ENCODE results near the gene MBOAT2.

MBOAT2 gene

DNA sequence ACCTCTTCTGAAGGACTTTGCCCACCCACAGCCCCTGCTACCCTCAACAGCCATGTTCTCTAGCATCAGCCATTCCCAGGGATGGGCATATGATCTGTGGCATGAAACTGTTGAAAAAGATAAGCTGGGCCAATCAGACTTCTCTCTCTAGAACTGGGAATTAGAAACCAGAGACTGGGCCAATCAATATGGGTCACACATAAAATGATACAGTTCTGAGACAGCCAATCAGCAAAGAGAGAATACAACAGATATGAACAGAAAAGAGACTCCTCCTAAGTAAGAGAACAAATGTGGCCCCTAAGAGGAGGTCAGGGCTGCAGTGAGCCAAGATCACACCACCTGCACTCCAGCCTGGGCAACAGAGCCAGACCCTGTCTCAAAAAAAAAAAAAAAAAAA lies 168.2 kb downstream of the MBOAT2 start:
- in situ Hi-C loops (cut with HindIII; ENCODE audit: low sequenced_read_pairs), result no loop called here

DNA sequence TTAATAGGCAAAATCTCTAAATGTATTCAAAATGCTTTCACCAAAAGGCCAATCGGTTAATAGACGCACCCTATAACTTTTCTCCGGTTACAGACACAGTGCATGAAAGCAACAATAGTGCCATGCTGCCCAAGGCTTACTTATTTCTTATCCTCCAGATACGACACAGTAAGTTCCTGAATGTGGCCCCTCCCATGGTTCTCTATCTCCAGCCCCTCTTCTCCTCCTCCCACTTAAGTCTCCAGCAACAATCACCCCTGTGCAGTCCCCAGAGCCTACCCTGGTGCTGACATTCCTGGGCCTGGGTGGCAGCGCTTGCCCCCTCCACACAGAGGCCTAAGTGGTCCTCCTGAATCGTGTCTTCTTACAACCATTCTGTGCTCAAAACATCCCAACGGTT lies 169.6 kb downstream of the MBOAT2 start:
- in situ Hi-C loops (cut with HindIII; ENCODE audit: low sequenced_read_pairs), result no loop called here

DNA sequence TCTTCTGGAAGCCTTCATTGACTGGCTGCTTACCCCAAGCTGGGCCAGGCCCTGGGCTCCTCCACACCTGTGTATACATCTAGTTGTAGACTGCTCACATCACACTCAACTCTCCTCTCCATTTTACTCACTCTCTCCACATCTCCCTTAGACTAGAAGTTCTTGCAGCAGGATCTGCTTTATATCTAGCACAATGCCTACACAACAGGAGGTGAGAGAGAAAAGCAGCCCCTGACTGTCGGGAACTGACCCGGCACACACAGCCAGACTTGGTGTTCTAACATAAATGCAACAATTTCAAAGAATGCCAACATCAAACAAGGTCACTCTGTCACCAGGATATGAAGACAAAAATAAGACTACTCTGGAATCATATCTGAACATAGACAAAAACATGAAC lies 172.0 kb downstream of the MBOAT2 start:
- in situ Hi-C loops (cut with HindIII; ENCODE audit: low sequenced_read_pairs), result no loop called here

DNA sequence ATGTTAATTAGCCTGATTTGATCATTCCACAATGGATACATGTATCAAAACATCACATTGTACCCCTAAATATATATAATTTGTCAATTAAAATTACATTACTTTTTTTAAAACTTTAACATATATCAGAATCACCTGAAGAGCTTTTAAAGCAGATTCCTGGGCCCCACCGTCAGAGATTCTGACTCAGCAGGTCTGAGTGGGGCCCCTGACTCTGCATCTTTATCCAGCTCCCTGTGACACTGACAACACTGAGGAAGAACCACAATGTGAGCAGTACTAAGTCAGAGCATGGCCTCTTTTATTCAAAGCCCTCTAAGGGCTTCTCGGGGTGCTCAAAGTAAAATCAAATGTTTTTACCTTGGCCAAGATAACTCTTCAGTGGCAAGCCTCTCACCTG lies 175.8 kb downstream of the MBOAT2 start:
- in situ Hi-C loops (cut with HindIII; ENCODE audit: low sequenced_read_pairs), result no loop called here

DNA sequence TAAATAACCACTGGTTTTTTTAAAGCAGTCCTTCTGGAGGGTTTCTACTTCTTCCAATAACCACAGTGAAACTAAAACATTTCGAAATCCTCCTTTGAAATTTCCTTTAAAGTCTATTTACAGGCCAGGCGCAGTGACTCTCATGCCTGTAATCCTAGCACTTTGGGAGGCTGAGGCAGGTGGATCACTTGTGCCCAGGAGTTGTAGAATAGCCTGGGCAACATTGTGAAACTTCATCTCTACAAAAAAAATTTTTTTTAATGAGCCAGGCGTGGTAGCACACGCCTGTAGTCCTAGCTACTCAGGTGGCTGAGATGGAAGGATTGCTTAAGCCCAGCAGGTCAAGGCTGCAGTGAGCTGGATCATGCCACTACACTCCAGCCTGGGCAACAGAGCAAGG lies 181.3 kb downstream of the MBOAT2 start:
- in situ Hi-C loops (cut with HindIII; ENCODE audit: low sequenced_read_pairs), result no loop called here

DNA sequence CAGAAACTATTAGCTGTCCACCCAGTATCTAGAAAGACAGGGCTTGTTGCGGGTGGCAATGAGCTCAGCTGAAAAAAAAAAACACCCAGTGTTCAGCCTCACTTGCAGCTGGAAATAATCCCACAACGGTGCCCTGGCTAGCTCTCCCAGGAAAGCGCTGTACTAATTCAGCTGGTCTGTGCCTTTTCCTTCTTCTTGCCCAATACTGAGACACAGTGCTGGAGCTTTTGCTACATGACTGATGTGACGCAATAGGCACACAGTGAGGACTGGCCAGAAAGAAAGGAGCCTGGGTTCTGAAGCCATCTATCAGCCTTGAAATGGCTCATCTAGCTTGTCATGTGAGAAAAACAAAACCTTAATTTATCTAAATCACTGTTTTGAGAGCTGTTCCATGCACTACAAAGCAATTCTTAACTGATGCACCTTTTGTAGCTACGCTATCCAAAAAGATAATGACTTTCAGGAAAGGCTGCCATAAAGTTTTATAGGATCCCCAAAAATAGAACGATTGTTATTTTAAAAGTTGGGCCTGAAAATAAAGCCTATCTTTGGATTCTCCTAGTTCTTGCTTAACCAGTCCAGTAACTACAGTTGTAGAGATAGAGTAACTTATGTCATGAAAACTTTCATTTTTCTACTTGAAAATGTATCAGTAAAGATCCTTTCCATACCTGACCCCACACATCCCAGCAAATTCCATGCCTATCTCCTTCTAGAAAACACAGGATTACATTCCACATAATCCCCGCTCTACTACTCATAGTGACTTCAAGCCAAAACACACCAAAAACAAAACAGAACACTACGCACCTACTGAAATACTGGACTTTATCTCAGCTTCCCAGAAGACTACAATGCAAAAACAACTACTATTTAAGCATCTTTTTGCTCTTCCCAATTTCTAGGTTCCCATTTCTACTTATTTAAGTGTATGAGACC lies 181.9 kb downstream of the MBOAT2 start:
- in situ Hi-C loops (cut with HindIII; ENCODE audit: low sequenced_read_pairs), result no loop called here

DNA sequence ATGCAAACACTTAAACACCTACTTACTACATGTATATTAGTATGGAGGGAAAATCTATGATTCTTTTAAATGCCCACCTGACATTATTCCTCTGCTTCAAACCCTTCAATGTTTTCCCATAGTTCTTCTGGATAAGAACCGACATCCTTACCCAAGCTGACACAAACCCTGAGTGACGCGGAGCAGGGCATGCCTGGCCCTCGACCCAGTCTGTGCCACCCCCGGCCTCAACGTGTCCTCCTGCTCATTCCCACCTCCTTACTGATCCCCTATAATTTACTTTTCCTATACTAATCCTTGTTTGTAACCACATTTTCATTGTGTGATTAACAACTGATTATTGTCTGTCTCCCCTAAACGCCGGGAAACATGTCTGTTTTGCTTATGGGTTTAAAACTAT lies 183.5 kb downstream of the MBOAT2 start:
- in situ Hi-C loops (cut with HindIII; ENCODE audit: low sequenced_read_pairs), result no loop called here

DNA sequence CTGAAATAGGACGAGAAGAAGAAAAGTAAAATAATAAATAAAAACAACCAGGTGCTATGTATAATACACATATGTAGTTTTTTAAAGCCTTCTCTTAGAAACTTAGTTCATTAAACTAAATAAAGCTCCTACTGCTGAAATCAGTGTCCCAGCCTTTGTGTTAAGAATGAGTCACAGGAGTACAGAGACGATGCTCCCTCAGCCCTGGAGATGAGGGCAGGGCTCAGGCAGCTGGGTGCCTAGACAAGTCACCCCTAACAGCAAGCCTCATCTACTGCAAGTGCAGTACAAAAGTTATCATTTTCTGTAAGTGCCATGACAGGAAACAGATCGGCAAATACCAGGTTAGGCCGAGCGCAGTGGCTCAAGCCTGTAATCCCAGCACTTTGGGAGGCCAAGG lies 184.3 kb downstream of the MBOAT2 start:
- in situ Hi-C loops (cut with HindIII; ENCODE audit: low sequenced_read_pairs), result no loop called here

DNA sequence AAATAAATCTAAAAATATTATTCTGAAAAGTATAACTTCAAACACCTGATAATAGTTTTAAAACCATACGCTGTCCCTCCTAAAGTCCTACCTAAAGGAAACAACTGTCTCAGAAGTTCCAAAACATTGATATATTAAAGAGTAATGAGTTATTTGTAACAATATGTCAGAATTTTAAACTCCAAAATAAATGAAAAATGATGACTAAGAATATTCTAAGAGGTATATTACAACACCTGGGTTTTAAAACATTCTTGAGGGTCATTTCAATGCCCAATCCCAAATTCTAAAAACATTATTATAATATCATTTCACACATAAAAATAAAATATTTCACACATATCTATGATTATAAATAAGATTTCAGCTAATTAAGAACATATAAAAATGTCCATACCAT lies 186.3 kb downstream of the MBOAT2 start:
- in situ Hi-C loops (cut with HindIII; ENCODE audit: low sequenced_read_pairs), result no loop called here

DNA sequence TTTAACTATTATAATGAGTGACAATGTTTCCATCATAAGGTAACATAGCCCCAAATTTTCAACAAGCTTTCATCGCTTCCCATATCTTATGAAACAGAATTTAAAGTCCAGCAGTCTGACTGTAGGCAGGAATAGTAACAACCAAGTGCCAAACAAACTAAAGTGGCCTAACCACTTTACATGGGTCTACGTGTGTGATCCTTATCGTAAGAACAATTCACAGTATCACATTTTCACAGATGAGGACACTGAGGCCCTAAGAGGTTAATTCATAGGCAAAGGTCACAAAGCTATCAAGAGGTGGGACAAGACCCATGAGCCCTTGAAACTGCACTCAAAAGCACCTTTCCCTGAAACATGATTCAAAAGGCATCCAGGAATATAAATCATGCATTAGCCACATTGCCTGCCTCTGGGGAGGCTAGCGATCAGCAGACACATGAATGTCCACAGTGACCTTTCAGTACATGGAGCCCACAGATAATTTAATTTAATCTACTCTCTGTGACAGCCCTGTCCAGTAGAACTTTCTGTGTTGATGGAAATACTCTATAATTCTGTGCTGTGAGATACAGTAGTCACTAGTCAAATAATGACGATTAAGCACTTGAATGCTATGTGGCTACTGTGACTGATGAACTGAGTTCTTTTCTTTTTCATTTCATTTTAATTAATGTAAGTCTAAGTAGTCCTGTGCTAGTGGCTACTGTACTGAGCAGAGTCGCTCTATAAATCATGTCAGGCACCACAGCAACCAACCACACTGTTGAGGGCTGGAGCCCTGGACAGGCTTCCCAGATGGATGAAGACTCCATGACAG lies 196.4 kb downstream of the MBOAT2 start:
- in situ Hi-C loops (cut with HindIII; ENCODE audit: low sequenced_read_pairs), result no loop called here

DNA sequence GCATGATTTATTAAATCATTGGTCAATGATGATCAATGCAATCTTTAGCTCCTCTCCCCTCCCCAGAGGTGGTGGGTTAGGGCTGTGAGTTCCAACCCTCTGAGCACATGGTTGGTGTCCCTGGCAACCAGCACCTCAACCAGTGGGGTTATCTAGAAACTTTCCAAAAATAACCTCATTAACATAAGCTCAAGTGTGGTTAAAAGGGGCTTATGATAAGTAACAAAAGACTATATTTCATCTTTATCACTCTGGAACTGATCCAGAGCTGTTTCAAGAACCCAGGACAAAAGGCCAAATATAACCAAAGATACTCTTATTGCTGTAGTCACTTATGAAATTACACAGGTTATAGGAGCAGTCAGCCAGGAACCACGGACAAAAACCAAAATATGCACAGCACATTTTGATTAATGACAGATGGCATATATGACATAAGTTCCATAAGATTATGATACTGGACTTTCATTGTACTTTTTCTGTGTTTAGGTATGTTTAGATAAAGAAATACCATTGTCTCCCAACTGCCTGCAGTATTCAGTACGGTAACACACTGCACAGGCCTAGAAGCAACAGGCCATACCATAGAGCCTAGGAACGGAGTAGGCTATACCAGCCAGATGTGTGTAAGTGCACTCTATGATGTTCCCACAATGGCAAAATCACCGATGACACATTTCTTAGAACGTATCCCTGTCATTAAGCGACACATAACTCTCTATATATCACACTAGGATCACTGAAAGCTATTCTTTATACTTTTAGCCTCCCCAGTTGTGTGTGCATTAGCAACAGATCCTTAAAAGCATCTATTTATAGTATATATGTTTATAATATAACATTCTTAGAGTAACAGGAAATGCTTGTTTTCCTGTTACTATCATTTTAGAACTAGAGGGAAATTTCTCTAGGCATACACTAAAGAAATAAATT lies 197.9 kb downstream of the MBOAT2 start:
- in situ Hi-C loops (cut with HindIII; ENCODE audit: low sequenced_read_pairs), result no loop called here

DNA sequence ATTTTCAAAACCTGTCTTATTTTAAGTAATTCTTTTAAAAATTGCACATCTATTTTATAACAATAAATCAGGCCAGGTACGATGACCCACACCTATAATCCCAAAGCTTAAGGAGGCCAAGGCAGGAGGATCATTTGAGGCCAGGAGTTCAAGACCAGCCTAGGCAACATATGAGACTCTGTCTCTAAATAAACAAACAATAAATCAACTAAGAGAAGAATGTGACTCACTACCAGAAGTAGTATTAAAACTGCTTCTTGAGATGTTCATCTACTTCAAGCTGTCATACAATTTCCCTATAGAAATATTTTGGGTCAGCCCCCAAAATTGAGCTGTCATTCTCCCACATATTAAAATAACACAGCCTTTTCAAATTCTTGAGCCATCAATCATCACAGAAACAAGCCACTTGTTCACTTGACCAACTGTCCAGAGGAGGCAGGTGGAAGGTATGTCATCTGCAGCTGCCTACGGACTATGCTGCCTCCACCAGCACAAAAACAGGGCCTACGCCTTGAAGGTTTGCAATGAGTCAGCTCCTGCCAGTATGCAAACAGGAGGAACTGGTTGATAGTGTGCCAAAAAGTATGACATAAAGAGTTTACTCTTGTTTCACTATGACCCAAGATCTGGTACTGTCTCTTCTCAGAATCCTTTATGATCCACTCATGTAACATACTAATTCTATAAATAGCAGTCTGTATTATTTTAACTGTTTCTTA lies 199.7 kb downstream of the MBOAT2 start:
- in situ Hi-C loops (cut with HindIII; ENCODE audit: low sequenced_read_pairs), result no loop called here

DNA sequence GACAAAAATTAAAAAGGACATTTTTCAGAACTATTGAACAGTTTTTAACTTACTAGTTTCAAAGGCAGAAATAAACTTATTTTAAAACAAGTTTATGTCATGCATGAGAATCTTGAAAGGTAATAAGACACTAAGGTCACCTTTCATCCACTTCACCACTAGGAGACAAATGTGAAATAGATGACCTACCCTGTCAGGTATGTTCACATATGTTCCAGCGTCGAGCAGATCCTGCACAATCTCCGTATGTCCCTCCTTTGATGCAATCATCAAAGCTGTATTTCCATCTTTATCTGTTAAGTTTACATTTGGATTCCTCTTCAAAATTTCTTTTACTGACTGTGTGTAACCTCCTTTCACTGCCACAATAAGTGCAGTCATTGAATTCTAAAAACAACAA lies 200.7 kb downstream of the MBOAT2 start:
- in situ Hi-C loops (cut with HindIII; ENCODE audit: low sequenced_read_pairs), result no loop called here

All from endothelial cell of hepatic sinusoid (primary cell).